Gastrocnemius medialis (tissue), 4 donors: Measurements from ENCODE around the gene TNK1. TPM values are rescaled to one million over a fixed set of nuclear protein-coding genes. Genes with fewer than 3 reads are reported as not detected.
A peak's percentile ranks its signal among the peaks of the same experiment; 100 is the strongest.
"Not testable (repeated sequence)": the region's sequence is repeated elsewhere in the genome, so short reads cannot be mapped to it uniquely, and the experiment has no call there.

Experiments
- ATAC-seq, 2 donors: fragments of 150-250 bp; one replicate each; pipeline ENCODE4 v1.9.1; 2016
- DNase-seq, 2 donors: peaks; one replicate each; pipeline ENCODE4 v3.0.0-alpha.2; 2019
- H3K27ac ChIP-seq, 4 donors: fragments of 200-600 bp; sonication (generic); 1 replicate in 1 of 4; 2 replicates in 3 of 4; pipeline ENCODE4 v1.5.1; 2016 to 2018; ENCODE audit warnings: mild to moderate bottlenecking in 2 of 4, moderate library complexity in 1 of 4
- H3K27me3 ChIP-seq, 3 donors: fragments of 200-600 bp; sonication (generic) in 2 of 3; 1 replicate in 1 of 3; 2 replicates in 2 of 3; pipeline versions ENCODE4 v1.5.1 to v1.6.0; 2016 to 2019; ENCODE audit warnings: mild to moderate bottlenecking in 1 of 3, moderate library complexity in 1 of 3
- H3K36me3 ChIP-seq, 2 donors: fragments of 200-600 bp; sonication (generic) in 1 of 2; one replicate each; pipeline ENCODE4 v1.5.1; 2017 to 2018
- H3K4me1 ChIP-seq, 2 donors: fragments of 200-600 bp; sonication (generic) in 1 of 2; one replicate each; pipeline ENCODE4 v1.5.1; 2016 to 2017; ENCODE audit warnings: mild to moderate bottlenecking in 2 of 2
- H3K4me3 ChIP-seq, 4 donors: fragments of 200-600 bp; sonication (generic) in 3 of 4; 1 replicate in 1 of 4; 2 replicates in 3 of 4; pipeline ENCODE4 v1.5.1; 2016 to 2019; ENCODE audit warnings: mild to moderate bottlenecking in 2 of 4
- H3K9me3 ChIP-seq, 3 donors: fragments of 200-600 bp; sonication (generic) in 2 of 3; 1 replicate in 1 of 3; 2 replicates in 2 of 3; pipeline ENCODE4 v1.5.1; 2016 to 2019
- CTCF ChIP-seq, 5 experiments: fragments of 450-650 bp in 3 of 5; fragments of 200-600 bp in 2 of 5; sonication (generic) in 2 of 5; IDR thresholded peaks in 4 of 5; conservative IDR thresholded peaks in 1 of 5; 1 replicate in 4 of 5; 2 replicates in 1 of 5; pipeline ENCODE4 v1.5.1; 2016 to 2019; ENCODE audit warnings: antibody characterized with exemption in 5 of 5, mild to moderate bottlenecking in 3 of 5, moderate library complexity in 3 of 5
- POLR2A ChIP-seq, 2 donors: fragments of 450-650 bp; IDR thresholded peaks; one replicate each; pipeline ENCODE4 v1.6.1; 2017; ENCODE audit warnings: antibody characterized with exemption in 2 of 2, mild to moderate bottlenecking in 2 of 2, moderate library complexity in 2 of 2
- in situ Hi-C, 4 donors: fragments of 200-750 bp; cut with MboI; loops; one replicate each; pipeline versions ENCODE4 v1.15.0 to v1.8.0; 2017; ENCODE audit warnings: low sequenced_read_pairs in 4 of 4
- intact Hi-C: fragments of 100-400 bp; cut with DNase I; formaldehyde crosslinking; loops from one replicate; pipeline ENCODE4 v1.15.1; 2023; ENCODE audit warnings: low total_unique reads
- total RNA-seq, 4 donors: library from RNA; depleted of rRNA; stranded (reverse); fragments of >200 nt; gene quantifications; one replicate each; pipeline versions ENCODE4 v1.1.0 to v1.2.3, GENCODE V29; 2016

Gene TNK1
- 1 to 10 TPM in 1 of 4 donors, under 1 TPM in 1, not detected in 2; 0.13 to 2.2 TPM for total RNA-seq

- TF ChIP-seq POLR2A (IDR thresholded peaks at IDR 0.05) (peak; percentile 24 to 62), CTCF (IDR thresholded peaks at IDR 0.05 in 4 of 5, conservative IDR thresholded peaks at IDR 0.05 in 1 of 5) (no peak)
- H3K4me3 ChIP-seq = peak within 1 kb of the TSS; percentile 46 to 57 (median 54)
- DNase-seq = no peak
- H3K27me3 ChIP-seq = peaks cover 17 to 29% (median 24%) of the 10 kb centered on the region in 3 donors
- H3K36me3 ChIP-seq = no peaks in the 10 kb centered on the region
- peak within 1 kb of the TSS in 3 of 4 donors; percentile 18 to 42 (median 23) for H3K27ac ChIP-seq
- in situ Hi-C loops (no loop called here), intact Hi-C loops (no loop called here)
- peak; percentile 29 to 57 for ATAC-seq
- H3K9me3 ChIP-seq = no peaks in the 10 kb centered on the region
- H3K4me1 ChIP-seq = peaks cover 18 to 25% of the 10 kb centered on the region in 2 donors
Measured at GRCh38 chr17:7380855-7381683, at the start of gene TNK1. TSS of gene TNK1 (plus strand) at chr17:7381089. CDS start at chr17:7382927, 1,838 bp downstream.

- H3K9me3 ChIP-seq = no peaks in the 10 kb centered on the region
- in situ Hi-C loops = loop anchor here in 1 of 4 donors (25.0 kb wide), 1 partner anchor 295 kb away; the partner anchor contains the start of genes SLC16A11 and SLC16A13
- TF ChIP-seq CTCF (IDR thresholded peaks at IDR 0.05 in 4 of 5, conservative IDR thresholded peaks at IDR 0.05 in 1 of 5) (no peak), POLR2A (IDR thresholded peaks at IDR 0.05) (no peak)
- intact Hi-C loops = no loop called here
- ATAC-seq = no peak
- H3K27me3 ChIP-seq = peaks cover 18 to 24% (median 19%) of the 10 kb centered on the region in 3 donors
- H3K36me3 ChIP-seq = no peaks in the 10 kb centered on the region
- H3K27ac ChIP-seq = no peak overlapping the region
- no peak overlapping the region for H3K4me3 ChIP-seq
- no peak for DNase-seq
- H3K4me1 ChIP-seq = peaks cover 15 to 24% of the 10 kb centered on the region in 2 donors
Measured at GRCh38 chr17:7332111-7332510, 48.8 kb upstream of the TNK1 start.

- DNase-seq, ATAC-seq, H3K4me3 ChIP-seq, H3K36me3 ChIP-seq, H3K27ac ChIP-seq, intact Hi-C loops, H3K9me3 ChIP-seq: not testable (repeated sequence)
- Histone ChIP-seq H3K4me1 (peaks cover 14 to 22% of the 10 kb centered on the region in 2 donors), H3K27me3 (peaks cover 18 to 26% (median 24%) of the 10 kb centered on the region in 3 donors)
- in situ Hi-C loops = loop anchor here in 1 of 4 donors (25.0 kb wide), 1 partner anchor 295 kb away; the partner anchor contains the start of genes SLC16A11 and SLC16A13
Measured at GRCh38 chr17:7332600-7333069, 48.3 kb upstream of the TNK1 start.

GRCh38 chr17:7334938-7335538 is 45.9 kb upstream of the TNK1 start:
- no peak overlapping the region for H3K4me3 ChIP-seq
- H3K27me3 ChIP-seq = peaks cover 24 to 45% (median 38%) of the 10 kb centered on the region in 3 donors
- intact Hi-C loops (no loop called here), in situ Hi-C loops (loop anchor here in 1 of 4 donors (25.0 kb wide), 1 partner anchor 298 kb away; the partner anchor contains the start of genes SLC16A11 and SLC16A13)
- no peak overlapping the region for H3K27ac ChIP-seq
- H3K4me1 ChIP-seq = peaks cover 7% of the 10 kb centered on the region in 2 donors
- ATAC-seq = no peak
- no peaks in the 10 kb centered on the region for H3K9me3 ChIP-seq
- no peaks in the 10 kb centered on the region for H3K36me3 ChIP-seq
- no peak for TF ChIP-seq CTCF (IDR thresholded peaks at IDR 0.05 in 4 of 5, conservative IDR thresholded peaks at IDR 0.05 in 1 of 5)
- no peak for TF ChIP-seq POLR2A (IDR thresholded peaks at IDR 0.05)
- DNase-seq = no peak

- in situ Hi-C loops = loop anchor here in 1 of 4 donors (25.0 kb wide), 1 partner anchor 298 kb away; the partner anchor contains the start of genes SLC16A11 and SLC16A13
- intact Hi-C loops, H3K27ac ChIP-seq: not testable (repeated sequence)
Measured at GRCh38 chr17:7335765-7336164, 45.1 kb upstream of the TNK1 start.

More at GRCh38 chr17:7335765-7336164, 45.1 kb upstream of the TNK1 start:
- H3K36me3 ChIP-seq, ATAC-seq, H3K9me3 ChIP-seq, DNase-seq, H3K4me3 ChIP-seq, H3K4me1 ChIP-seq: not testable (repeated sequence)
- peaks cover 29 to 46% (median 41%) of the 10 kb centered on the region in 3 donors for H3K27me3 ChIP-seq
